Stimulated activated CD8-positive, alpha-beta memory T cell treated with anti-CD3 and anti-CD28 coated beads, Interleukin-2, amount 100 ng/mL, for 48 hours (primary cell): ENCODE results near the gene AZIN2.
"Not testable (repeated sequence)": the region's sequence is repeated elsewhere in the genome, so short reads cannot be mapped to it uniquely, and the experiment has no call there.

ENCODE experiments used
- DNase-seq, 2 donors: peaks; one replicate each; pipeline ENCODE4 v3.0.0-alpha.2; 2020; ENCODE audit warnings: low read depth in 2 of 2

Gene AZIN2

DNA sequence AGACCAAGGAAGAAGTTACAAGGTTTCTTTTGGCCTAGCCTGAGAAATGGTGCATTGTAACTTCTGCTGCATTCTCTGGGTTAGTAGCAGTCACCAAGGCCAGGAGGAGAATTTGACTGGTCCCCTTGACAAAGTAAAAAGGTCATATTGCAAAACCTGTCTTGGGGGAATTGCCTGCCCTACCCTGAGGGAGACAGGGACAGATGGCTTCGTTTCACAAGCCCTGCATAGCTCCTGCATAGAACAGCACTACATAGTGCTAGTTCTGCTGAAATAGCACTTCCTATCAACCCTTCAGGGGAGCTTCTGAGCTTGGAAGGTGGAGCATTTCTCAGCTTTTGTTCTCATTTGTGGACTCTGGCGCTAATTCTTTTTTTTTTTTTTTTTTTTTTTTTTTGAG, 23.9 kb upstream of the AZIN2 start:
- DNase-seq: no peak

DNA sequence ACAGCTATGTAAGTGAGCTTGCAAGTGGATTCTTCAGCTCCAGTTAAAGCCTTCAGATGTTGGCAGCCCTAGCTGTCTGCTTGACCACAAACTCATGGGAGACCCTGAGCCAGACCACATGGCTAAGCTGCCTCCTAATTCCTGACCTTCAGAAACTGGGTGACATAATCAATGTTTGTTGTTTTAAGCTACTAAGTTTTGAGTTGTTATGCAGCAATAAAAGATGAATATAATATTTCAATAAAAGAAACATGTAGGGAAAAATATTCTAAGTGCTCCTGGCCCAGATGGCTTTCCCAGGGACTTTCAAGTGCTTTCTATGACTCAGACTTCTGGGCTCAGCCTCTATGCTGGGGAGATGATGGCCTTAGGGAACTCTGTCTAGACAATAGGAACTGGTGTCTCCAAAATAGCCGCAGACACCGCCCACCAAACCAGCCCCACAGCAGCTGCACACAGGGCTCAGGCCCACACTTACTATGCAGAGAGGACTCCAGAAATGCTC, 20.3 kb upstream of the AZIN2 start:
- DNase-seq: no peak

DNA sequence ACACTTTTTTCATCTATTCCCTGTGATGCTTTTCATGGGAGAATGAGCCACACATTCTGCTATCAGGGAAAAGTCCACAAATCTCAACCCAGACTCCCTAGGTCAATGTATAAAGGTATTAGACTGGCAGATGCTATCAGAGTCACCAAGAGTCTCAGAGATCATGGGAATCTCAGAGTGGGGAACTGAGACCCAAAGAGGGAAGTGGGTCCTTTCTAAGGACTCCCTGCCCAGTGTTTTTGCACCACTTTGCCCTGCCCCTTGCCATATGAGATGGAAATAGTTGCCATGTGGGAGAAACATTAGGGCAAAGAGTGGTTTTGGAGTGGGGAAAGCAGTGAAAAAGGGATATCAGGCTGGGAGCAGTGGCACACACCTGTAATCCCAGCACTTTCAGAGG, 19.1 kb upstream of the AZIN2 start:
- DNase-seq: no peak

DNA sequence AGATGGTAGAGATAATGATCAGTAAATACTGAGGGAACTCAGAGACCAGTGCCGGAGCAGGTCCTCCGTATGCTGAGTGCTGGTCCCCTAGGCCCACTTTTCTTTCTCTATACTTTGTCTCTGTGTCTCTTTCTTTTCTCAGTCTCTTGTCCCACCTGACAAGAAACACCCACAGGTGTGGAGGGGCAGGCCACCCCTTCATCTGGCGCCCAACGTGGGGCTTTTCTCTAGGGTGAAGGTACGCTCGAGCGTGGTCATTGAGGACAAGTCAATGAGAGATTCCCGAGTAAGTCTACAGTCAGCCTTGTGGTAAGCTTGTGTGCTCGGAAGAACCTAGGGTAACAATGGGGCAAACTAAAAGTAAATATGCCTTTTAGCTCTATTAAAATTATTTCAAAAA, 16.7 kb upstream of the AZIN2 start:
- not testable (repeated sequence) for DNase-seq

DNA sequence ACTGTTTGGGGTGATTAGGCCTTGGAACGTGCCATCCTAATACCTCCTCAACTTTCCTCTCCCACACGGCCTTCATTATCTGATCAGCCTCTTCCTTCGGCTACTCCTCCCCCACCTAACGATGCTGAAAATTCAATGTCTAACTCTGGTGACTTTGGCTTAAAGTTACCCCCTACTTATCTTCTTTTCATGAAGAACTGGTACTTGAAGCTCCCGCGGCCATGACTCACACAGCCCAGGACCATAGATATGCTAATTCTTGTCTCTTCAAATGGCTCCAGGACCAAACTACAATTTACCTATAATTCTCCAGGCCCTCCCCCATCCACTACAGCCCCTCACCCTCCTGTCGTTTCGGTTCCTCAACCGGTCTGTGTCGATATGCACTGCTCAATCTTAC, 15.7 kb upstream of the AZIN2 start:
- no peak for DNase-seq

DNA sequence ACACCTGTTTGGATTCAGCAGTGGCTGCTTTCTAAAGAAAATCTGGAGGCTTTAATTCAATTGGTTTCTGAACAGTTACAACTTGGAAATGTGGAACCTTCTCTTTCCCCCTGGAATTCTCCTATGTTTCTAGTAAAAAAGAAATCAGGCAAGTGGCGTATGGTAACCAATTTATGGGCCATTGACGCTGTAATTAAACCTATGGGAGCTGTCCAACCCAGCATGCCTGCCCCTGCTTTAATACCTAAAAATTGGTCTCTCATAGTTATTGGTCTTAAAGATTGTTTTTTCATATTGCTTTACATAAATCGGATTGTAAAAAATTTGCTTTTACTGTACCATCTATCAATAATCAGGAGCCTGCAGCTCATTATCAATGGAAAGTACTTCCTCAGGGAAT, 14.5 kb upstream of the AZIN2 start:
- DNase-seq: not testable (repeated sequence)

DNA sequence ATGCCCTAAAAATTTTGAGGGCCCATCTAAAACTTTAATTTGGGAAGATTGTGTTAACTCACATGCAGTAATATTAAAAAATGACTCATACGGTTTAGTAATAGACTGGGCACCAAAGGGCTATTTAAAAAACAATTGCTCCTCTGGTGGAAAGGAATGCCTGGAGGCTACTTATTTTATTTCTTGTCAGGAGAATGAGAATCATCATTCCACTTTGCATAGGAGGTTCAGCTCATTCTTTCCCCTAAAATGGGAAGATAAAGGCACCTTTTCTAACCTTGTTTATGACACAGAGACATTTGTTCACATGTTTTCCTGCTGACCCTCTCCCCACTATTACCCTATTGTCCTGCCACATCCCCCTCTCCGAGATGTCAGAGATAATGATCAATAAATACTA, 12.8 kb upstream of the AZIN2 start:
- DNase-seq: not testable (repeated sequence)

DNA sequence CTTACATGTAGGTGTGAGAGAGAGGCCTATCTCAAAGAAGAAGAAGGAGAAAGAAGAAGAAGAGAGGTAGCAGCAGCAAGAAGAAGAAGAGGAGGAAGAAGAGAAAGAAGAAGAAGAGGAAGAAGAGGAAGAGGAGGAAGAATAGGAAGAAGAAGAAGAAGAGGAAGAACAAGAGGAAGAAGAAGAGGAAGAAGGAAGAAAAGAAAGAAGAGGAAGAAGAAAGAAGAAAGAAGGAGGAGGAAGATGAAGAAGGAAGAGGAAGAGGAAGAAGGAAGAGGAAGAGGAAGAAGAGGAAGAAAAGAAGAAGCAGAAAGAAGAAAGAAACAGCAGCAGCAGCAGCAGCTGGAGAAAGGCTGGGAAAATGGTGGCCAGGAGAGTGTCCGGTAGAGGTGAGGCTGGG, 10.3 kb upstream of the AZIN2 start:
- DNase-seq: no peak

DNA sequence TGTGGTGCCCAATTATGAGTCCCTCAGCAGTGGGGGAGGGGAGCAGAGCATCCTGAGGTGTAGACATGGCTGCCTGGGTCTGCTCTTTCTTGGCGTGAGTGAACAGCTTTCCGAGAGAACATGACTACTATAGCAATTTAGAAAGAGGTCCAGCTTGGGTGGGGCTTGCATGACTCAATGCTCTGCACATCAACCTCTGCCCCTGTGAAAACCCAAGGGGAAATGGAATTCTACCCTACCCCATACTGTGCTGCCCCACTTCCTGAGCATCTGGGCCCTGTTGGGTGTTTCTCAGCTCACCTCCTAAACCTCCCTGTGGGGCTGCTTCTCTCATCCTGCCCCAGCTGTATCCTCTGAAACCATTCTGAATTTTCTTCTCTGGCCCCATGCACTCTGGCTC, 8.2 kb upstream of the AZIN2 start:
- DNase-seq: no peak

DNA sequence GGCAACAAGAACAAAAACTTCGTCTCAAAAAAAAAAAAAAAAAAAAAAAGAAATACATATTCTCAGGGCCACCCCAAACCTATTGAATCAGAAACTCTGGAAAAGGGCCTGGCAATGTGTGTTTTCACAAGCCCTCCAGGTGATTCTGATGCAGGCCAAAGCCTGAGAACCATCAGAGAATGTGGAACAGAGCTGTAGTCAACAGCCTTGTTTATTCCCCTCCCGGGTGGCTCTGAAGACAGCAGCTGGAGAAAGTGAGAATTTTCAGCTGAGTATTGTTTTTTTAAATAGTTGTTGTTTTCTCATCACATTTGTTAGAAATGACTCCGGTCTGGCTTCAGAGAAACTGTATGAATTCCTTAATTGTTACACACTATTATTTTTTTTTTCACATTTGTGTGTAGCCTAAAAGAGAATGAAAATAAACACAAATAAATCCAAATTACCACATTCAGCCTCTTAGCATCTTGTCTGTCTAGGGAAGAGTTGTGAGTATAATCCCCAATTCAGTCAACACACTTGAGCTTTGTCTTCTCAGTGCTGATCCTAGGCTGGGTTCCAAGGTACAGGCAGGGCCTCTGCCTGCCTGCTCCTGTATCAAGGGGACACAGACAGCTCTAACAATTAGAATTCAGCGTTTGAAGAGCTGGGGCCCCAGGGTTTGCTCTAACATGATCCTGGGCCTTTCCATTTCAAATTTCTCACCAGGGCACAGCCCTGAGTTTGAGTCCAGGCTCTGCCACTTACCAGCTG, 6.6 kb upstream of the AZIN2 start:
- no peak for DNase-seq

DNA sequence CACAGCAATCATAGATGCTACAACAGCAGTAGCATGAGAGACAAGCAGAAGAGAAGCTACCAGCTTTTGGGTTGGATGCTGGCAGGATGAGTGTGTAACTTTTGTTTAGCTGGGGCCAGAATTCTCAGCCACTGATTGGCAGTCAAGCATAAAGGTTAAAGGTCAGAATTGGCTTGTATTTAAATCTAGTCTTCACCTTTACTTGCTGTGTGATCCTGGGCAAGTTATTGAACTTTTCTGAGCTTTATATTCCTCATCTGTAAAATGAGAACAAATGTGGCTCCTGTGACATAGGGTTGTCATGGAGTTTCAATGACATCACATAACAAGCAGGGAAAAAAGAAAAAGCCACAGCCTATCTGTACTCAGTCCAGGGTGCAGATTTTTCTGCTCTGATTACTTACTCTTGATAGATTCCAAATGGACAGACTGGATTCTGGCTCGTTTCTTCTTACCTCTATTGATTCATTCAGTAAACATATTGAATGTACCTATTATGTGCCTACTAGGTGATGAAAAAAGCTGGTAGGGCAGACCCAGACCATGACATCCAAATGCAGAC, 2.8 kb upstream of the AZIN2 start:
- no peak for DNase-seq

DNA sequence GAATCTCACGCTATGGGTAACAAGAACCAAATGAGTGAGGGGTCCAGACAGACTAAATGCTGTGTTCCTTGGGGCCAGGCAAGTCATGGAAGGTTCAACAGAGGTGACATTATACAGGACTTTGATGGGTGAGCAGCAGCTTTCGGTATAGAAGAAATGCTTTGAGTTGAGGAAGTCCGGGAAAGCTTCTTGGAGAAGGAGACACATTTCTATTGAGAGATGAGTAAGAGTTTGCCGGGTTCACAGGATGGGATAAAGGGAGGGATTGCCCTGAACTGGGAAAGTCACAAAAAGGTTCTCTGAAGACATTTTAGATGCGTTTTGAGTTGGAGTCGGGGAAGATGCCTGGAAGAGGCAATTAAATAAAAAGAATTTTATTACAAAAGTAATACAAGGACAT, 580 bp upstream of the AZIN2 start:
- no peak for DNase-seq

DNA sequence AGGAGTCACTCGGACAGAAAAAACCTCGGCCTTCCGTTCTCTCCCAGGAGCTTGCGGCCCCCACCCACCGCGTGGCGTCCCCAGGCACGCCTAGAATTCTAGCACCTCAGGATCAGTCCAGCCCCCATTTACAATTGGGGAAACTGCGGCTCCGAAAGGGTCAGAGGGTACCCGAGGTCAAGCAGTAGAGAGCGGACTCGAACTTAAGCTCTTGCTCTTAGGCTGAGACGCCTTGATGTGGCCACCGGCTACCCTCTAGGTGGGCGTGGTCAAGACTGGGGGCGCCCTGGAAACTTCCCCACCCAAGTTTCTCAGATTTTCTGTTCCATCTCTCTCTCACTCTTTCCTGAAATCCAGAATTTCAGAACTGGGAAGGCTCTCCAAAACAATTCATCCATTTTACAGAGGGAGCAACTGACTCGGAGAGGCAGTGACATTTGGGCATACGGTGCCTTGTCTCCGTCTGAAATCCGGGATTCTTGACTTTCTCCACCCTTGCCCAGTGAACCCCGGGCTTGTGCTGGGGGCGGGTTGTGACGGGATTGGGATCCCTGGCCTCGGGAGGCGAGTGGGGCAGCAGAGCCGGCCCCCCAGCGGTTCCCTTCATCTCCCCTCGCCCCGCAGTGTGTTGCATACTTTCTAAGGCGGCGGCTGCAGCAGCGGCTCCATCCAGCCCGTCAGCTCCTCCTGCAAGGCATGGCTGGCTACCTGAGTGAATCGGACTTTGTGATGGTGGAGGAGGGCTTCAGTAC, 777 bp downstream of the AZIN2 start:
- no peak for DNase-seq

DNA sequence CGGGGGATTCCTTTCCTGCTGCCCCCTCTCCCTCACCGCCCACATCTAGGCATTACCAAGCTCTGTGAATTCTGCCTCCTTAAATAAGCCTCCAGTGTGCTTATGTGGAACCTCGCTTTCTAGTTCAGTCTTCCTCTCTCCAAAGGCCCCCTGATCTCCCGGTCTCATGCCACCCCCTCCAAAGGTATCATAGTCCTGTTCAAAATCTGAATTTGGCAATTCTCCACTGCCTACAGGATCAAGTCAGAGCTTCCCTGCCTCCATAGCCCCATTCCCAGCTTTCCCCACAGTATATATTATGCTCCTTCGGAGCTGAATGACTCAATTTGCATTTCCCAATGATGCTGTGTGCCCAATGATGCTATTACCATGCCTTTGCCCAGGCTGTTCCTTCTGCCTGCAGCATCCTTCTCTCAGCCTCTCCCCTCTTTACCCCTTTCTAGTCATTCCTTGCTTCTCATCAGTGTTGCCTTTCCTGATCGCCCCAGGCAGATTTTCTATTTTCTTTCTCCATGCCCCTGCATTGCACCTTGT, 1.7 kb downstream of the AZIN2 start:
- DNase-seq: no peak

DNA sequence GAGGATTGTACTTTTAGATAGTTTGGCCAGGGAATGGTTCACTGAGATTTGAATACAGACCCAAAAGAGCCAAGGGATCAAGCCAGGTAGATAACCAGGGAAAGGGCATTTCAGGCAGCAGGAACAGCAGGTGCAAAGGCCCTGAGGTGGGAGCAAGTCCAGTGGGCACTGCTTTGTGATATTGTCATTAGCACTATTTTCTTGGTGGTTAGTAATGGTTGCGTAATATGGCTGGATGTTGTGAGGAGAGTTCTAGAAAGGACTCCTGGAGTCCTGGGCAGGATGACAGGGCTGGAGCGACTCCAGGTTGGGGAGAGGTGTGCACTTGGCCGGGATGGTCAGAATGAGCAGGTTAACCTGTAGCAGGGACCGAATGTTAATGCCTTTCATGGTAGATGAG, 4.4 kb downstream of the AZIN2 start:
- DNase-seq: no peak

DNA sequence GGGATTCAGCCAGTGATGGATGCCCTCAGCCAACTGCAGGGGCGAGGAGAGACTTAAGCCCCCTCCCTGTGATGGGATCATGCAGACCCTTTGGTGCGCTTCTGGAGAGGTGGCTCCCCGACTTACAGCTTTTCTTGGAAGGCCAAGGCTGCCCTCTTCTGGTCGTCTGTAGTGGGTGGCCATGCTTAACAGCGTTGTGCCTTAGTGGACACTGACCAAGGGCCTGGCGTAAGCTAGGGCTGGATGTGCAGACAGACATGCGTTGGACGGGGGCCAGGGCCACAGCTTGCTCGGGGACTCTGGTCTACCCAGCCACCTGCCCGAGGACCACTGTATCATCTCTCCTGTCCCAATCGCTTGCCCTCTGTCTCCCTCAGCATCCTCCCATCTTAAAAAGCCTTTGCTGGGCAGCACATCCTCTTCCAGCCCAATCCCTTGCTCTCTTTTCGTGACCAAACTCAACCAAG, 5.5 kb downstream of the AZIN2 start:
- no peak for DNase-seq

DNA sequence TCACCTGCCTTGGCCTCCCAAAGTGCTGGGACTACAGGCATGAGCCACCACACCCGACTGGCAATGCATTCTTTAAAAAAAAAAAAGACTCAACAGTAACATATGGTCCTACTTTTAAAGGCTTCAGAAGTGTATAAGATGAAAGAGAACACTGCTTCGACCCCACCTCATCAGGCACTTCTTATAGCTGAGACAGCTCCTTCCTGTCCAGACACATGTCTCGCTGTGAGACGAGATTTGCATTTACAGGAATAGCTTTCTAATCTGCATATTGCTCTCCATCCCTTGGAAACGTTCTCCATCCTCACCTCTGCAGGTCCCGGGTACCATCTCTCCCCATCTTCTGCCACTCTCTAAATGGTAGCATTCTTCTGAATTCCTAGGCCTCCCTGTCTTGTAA, 6.7 kb downstream of the AZIN2 start:
- DNase-seq: no peak

DNA sequence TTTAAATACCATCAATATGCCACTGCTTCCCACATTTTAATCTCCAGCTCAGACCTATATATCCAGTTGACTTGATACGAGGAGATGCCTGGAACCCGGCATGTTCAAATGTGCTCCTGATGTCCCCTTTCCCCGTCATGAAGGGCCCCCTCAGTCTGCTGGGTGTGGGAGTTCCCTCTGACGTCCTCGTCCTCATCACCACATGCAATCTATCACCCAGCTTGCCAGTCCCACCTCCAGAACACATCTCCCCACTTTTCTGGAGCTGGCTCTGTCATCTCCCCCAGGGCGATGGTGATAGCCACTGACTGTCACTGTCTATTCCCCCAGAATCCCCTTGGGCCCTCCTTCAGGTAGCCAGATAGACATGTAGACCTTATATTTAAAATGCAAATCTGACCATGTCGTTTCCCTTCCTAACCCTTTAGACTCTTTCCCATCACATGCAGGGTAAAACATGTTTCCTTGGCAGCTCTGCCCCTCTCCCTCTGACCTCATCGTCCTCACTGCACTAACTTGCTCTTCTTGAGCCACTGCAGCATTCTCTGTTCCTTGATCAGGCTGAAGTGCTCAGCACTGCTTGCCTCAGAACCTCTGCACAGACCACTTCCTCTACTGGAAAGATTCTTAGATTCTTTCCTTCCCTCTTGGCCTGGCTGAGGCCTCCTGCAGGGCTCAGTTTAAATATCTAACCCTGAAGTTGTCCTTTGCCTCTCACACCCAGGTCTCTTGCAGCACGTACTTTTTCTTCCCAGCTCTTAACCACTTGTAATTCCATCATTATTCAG, 7.4 kb downstream of the AZIN2 start:
- no peak for DNase-seq

DNA sequence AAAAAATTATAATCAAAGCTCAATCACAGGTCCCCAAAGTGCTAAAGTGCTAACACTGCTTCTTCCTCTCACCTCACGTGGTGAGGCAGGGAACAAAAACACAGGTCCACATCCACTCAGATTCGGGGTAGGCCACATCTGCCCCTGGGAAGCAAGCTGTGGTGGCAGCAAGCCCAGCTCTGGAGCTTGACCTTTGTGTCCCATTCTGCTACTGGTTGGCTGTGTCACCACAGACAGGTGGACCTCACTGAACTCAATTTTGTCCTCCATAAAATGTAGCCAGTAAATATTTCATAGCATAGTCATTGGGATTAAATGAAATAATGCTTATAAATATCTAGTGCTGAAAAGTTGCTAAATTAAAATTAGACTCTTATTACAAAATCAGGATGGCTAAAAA, 8.5 kb downstream of the AZIN2 start:
- no peak for DNase-seq

DNA sequence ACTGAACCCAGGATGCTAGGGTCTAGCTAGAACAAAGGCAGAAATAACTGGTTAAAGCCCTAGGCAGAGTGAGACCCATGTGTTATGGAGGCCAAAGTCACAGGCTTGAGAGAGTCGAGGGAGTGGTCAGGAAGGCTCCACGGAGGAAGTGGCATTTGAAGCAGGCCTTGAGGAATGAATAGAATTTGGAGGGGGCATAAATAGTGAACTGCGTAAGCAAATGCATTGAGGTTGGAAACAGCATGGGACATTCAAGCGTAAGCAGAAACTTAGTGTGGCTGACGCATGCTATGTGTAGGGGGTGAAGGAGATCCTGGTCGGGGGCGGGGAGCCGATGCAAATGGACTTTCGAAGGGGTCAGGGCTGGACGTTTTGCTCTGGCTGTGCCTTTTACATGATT, 11.5 kb downstream of the AZIN2 start:
- no peak for DNase-seq

DNA sequence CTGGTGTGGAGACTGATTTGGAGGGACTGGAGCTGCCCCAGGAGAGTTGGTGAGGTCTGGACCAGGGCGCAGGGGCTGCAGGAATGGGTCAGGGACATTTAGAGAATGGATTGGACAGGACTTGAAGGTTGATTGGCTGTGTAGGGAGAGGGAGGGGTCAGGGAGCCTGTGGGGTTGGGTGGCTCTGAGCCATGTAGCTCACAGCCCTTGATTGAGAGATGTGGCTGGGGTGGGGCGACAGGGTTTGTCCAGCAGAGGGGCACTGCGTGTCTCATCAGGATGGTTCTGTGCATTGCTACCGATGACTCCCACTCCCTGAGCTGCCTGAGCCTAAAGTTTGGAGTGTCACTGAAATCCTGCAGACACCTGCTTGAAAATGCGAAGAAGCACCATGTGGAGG, 12.1 kb downstream of the AZIN2 start:
- DNase-seq: no peak

DNA sequence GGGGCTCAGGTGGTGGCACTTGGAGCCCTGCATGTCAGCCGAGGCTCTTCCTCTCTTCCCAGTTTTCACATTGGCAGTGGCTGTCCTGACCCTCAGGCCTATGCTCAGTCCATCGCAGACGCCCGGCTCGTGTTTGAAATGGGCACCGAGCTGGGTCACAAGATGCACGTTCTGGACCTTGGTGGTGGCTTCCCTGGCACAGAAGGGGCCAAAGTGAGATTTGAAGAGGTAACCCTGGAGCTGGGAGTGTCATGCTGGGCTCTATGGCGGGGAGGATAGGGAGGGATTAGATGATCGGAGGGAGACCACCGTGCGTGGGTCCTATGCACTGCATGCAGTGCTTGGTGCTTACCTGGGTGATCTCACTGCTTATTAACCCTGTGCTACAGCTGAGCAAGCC, 13.5 kb downstream of the AZIN2 start:
- no peak for DNase-seq
